Stomach (tissue), 4 donors: ENCODE data around the gene SUPV3L1.

Source experiments
- CTCF ChIP-seq, 7 experiments: fragments of 450-650 bp in 4 of 7; fragments of 200-600 bp in 3 of 7; sonication (generic) in 3 of 7; IDR thresholded peaks; one replicate each; pipeline ENCODE4 v1.5.1; 2016 to 2019; ENCODE audit warnings: antibody characterized with exemption in 7 of 7, control low read depth in 2 of 7, mild to moderate bottlenecking in 1 of 7
- POLR2A ChIP-seq, 4 donors: fragments of 450-650 bp; IDR thresholded peaks; one replicate each; pipeline ENCODE4 v1.6.1; 2016; ENCODE audit warnings: antibody characterized with exemption in 4 of 4, control low read depth in 2 of 4, mild to moderate bottlenecking in 1 of 4, moderate library complexity in 1 of 4
- POLR2AphosphoS5 ChIP-seq, 3 donors: sonication (generic); formaldehyde crosslinking; IDR thresholded peaks; one replicate each; pipeline ENCODE4 v1.6.1; 2016; ENCODE audit warnings: antibody characterized with exemption in 3 of 3

- no peak for TF ChIP-seq CTCF (IDR thresholded peaks at IDR 0.05)
- TF ChIP-seq POLR2AphosphoS5 (IDR thresholded peaks at IDR 0.05) = no peak
- no peak for TF ChIP-seq POLR2A (IDR thresholded peaks at IDR 0.05)
Measured at GRCh38 chr10:69176823-69177222, 3.2 kb upstream of the SUPV3L1 start.
